LNCAP (cell line): ENCODE data around the gene CCT7.

Experiments
- TF ChIP-seq, protein P1 (sequence below): fragments of 450-650 bp; IDR thresholded peaks from 2 replicates; pipeline ENCODE4 v1.5.1; 2017; ENCODE audit warnings: mild to moderate bottlenecking

CCT7 gene

GRCh38 chr2:73208258-73208657 is 25.9 kb upstream of the CCT7 start:
- TF ChIP-seq, protein P1, sequence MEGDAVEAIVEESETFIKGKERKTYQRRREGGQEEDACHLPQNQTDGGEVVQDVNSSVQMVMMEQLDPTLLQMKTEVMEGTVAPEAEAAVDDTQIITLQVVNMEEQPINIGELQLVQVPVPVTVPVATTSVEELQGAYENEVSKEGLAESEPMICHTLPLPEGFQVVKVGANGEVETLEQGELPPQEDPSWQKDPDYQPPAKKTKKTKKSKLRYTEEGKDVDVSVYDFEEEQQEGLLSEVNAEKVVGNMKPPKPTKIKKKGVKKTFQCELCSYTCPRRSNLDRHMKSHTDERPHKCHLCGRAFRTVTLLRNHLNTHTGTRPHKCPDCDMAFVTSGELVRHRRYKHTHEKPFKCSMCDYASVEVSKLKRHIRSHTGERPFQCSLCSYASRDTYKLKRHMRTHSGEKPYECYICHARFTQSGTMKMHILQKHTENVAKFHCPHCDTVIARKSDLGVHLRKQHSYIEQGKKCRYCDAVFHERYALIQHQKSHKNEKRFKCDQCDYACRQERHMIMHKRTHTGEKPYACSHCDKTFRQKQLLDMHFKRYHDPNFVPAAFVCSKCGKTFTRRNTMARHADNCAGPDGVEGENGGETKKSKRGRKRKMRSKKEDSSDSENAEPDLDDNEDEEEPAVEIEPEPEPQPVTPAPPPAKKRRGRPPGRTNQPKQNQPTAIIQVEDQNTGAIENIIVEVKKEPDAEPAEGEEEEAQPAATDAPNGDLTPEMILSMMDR: no peak

DNA sequence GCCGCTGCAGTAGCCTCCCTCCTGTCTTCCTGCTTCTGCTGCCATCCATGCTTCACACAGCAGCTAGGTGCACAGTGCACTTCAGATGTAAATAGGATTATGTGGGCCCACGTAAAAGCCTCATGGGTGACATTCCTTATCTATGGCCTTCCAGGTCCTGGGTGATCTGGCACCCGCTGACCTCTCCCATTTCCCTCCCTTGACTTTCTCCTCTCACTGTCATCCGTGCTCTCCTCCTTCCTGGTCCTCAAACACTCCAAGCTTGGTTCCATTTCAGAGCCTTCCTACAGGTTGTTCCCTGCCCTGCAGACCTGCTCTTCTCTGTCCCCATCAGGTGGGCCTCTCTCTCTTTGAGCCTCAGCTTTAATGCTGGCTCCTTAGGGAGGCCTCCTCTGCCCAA is 24.1 kb upstream of the CCT7 start:
- TF ChIP-seq, protein P1: no peak

DNA sequence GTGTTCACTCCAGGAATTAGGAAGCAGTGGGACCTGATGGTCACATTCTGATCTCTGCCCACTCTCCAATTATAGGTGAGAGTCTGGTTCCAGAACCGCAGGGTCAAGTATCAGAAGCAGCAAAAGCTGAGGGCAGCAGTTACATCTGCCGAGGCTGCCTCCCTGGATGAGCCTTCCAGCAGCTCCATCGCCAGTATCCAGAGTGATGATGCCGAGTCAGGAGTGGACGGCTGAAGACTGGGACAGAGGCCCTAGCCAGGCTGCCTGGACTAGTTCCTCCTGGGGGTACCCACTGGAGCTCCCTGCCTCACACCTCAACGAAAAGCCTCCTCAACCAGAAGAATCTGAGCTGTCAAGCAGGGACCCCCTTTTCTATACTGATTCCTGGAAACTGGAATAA is 23.4 kb upstream of the CCT7 start:
- TF ChIP-seq, protein P1: no peak

GRCh38 chr2:73212098-73212447 is 22.0 kb upstream of the CCT7 start:
- TF ChIP-seq, protein P1: no peak

GRCh38 chr2:73212448-73213176 is 21.5 kb upstream of the CCT7 start:
- TF ChIP-seq, protein P1: peak; percentile 70

- TF ChIP-seq, protein P1: no peak
Measured at GRCh38 chr2:73214120-73215035, 19.7 kb upstream of the CCT7 start, which contains the start of gene SMYD5. Gene SMYD5, plus strand, starts transcription at chr2:73214245. Its CDS starts 22 bp downstream, at chr2:73214267.

DNA sequence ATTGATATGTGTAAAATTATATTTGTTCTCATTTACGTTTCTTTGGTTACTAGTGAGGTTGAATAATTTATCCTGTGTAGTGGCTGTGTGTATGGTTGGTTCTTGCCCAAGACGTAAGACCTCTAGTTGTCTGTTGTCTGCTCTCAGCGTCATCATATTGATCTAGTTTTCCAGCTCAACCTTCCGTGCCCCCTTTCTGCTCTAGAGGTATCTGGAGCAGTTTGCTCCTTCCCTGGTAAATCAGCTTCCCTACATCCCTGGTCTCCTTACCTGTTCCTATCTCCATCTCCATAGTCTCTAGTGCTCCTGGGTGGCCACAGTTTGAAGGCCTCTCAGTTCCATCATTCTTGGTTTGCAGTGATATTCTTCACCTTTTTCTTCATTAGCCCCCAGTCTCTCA is 18.9 kb upstream of the CCT7 start:
- TF ChIP-seq, protein P1: no peak
